HG03457 (cell line): ENCODE data around the gene TMIGD3.

Experiments
- ATAC-seq: cut with Tn5 transposase; IDR thresholded peaks from one replicate; pipeline ENCODE4 v1.9.1; 2021; ENCODE audit warnings: moderate number of reproducible peaks; ENCODE audit not compliant: unreplicated experiment

TMIGD3 gene

GRCh38 chr1:111448918-111449702 is 54.3 kb downstream of the TMIGD3 start, which contains the start of the genes ATP5PB and WDR77:
Gene ATP5PB, plus strand, starts transcription at chr1:111449464. Its CDS starts 78 bp downstream, at chr1:111449542.
Gene WDR77, minus strand, starts transcription at chr1:111449256. Its CDS starts 87 bp downstream, at chr1:111449169.
- ATAC-seq = peak; percentile 83

- ATAC-seq = no peak
Measured at GRCh38 chr1:111448482-111448917, 54.9 kb downstream of the TMIGD3 start.

GRCh38 chr1:111446967-111447892 is 56.2 kb downstream of the TMIGD3 start:
- no peak for ATAC-seq

- ATAC-seq = no peak
Measured at GRCh38 chr1:111446546-111446945, 56.9 kb downstream of the TMIGD3 start.

GRCh38 chr1:111444031-111444430 is 59.4 kb downstream of the TMIGD3 start:
- no peak for ATAC-seq

- no peak for ATAC-seq
Measured at GRCh38 chr1:111442457-111442856, 61.0 kb downstream of the TMIGD3 start.

GRCh38 chr1:111441573-111442192 is 61.8 kb downstream of the TMIGD3 start:
- ATAC-seq = no peak

GRCh38 chr1:111439461-111440351 is 63.7 kb downstream of the TMIGD3 start:
- ATAC-seq = no peak

- ATAC-seq = no peak
Measured at GRCh38 chr1:111436726-111437125, 66.7 kb downstream of the TMIGD3 start.
